ENCODE data around the gene ATP8A1. TPM values are rescaled to one million over a fixed set of nuclear protein-coding genes. Genes with fewer than 3 reads are reported as not detected.

The ATP8A1 gene
- total RNA-seq, 2 donors from 2014 or later, result 12.5 to 25.8 TPM

DNA sequence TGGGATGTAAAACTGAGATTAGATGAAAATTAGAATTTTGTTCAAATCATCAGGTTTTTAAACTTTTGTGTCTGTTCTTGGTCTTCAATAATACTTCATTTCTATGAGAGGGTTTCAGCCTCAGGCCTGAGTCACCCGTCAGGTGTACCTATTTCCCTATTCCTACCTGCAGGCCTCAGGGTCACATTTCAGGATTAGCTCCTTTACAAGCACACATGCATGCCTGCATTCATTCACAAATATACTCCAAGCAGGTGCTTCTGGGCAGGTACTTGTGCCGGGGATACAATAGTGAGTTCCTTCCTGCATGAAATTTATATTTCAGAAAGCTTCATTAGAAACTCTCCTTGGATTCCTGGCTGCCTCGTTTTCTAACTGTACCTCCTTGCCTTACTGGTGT, 144.7 kb downstream of the ATP8A1 start:
- no peaks in the 10 kb centered on the region for H3K36me3 ChIP-seq
- TF ChIP-seq, protein P1, sequence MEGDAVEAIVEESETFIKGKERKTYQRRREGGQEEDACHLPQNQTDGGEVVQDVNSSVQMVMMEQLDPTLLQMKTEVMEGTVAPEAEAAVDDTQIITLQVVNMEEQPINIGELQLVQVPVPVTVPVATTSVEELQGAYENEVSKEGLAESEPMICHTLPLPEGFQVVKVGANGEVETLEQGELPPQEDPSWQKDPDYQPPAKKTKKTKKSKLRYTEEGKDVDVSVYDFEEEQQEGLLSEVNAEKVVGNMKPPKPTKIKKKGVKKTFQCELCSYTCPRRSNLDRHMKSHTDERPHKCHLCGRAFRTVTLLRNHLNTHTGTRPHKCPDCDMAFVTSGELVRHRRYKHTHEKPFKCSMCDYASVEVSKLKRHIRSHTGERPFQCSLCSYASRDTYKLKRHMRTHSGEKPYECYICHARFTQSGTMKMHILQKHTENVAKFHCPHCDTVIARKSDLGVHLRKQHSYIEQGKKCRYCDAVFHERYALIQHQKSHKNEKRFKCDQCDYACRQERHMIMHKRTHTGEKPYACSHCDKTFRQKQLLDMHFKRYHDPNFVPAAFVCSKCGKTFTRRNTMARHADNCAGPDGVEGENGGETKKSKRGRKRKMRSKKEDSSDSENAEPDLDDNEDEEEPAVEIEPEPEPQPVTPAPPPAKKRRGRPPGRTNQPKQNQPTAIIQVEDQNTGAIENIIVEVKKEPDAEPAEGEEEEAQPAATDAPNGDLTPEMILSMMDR (IDR thresholded peaks at IDR 0.05), result no peak
- no peaks in the 10 kb centered on the region for H3K9me3 ChIP-seq
- no peaks in the 10 kb centered on the region for H3K27me3 ChIP-seq
- no peaks in the 10 kb centered on the region for H3K4me1 ChIP-seq
- no peak overlapping the region for H3K4me3 ChIP-seq
- no peak overlapping the region for H3K27ac ChIP-seq
- DNase-seq (ENCODE audit: low spot score), result no peak

DNA sequence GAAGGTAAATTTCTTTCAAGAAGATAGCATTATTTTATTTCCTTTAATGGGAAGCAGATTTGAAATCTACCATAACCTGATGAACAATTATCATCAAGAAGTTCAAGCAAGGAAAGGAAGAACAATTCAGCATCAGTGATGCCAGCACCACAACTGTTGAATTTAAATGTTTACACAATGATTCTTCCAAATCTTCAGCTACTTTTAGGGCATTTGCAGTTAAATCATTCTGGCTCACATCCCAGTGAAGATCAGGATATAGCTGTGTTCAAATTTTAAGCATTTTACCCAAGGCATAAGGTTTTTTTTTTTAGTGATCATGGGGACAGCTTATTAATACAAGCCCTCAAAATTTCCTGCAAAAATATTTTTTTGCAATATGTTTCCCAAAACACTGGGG, 146.7 kb downstream of the ATP8A1 start:
- no peak for DNase-seq (ENCODE audit: low spot score)
- TF ChIP-seq, protein P1 (IDR thresholded peaks at IDR 0.05), result no peak
- no peak overlapping the region for H3K4me3 ChIP-seq

DNA sequence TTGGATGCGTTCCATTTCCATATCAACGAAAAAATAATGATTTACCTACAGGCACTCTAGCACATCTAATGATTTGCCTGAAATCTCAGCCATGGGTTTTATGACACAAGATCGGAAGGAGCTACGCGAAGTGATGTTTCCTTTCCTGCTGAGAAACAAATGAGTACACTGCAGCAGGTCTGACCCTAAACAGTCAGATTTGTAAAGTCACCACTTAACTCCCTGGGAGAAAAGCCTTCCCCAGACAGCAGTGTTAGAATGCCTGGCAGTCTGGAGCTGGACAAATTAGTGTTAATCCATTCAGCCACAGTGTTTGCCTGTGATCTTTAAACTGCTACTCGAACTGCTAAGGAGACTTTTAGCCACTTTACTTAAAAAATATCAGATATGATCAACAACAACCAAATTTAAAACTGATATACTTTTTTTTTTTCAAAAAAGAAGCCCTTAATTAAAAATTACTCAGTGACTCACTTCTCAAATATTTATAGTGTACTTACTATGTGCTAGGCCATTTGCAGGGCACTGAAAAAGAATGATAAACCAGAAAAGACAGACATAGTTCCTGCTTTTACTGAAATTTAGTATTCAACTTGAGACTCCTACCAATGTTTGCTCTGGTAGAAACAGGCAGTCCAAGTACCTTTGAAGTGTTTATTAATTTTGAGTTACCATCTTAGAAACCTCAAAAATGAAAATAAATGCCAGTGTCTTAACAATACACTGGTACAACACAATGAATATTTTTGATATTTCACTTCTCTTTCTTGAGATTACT, 155.1 kb downstream of the ATP8A1 start:
- Histone ChIP-seq H3K4me1 (no peaks in the 10 kb centered on the region), H3K36me3 (peaks cover 8% of the 10 kb centered on the region)

More for the DNA sequence above, 146.7 kb downstream of the ATP8A1 start:
- Histone ChIP-seq H3K4me1 (no peaks in the 10 kb centered on the region), H3K27ac (no peak overlapping the region), H3K36me3 (peaks cover 8% of the 10 kb centered on the region), H3K27me3 (no peaks in the 10 kb centered on the region), H3K9me3 (no peaks in the 10 kb centered on the region)

DNA sequence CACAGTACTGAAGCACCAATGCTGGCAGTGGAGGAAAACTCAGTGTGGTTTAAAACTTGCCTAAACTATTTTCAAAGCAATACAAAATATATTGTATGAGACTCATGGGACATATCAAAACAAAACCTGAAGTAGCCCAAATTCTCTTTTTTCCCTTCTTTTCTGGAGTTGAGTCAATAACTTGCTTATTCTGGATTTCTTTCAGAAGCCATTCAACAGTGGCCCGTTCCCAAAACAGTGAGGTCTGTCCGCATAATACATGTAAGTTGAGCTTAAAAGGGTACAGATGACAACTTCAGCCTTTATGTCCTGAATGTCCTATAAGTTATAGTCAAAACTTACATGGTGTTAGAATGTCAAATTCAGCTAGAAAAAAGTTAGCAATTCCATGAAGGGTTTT, 158.9 kb downstream of the ATP8A1 start:
- Histone ChIP-seq H3K36me3 (no peaks in the 10 kb centered on the region), H3K4me1 (no peaks in the 10 kb centered on the region), H3K27ac (no peak overlapping the region), H3K9me3 (no peaks in the 10 kb centered on the region), H3K27me3 (no peaks in the 10 kb centered on the region), H3K4me3 (no peak overlapping the region)
- no peak for DNase-seq (ENCODE audit: low spot score)
- TF ChIP-seq, protein P1 (IDR thresholded peaks at IDR 0.05), result no peak

More for the DNA sequence above, 155.1 kb downstream of the ATP8A1 start:
- TF ChIP-seq, protein P1 (IDR thresholded peaks at IDR 0.05), result no peak
- no peaks in the 10 kb centered on the region for H3K27me3 ChIP-seq
- no peak for DNase-seq (ENCODE audit: low spot score)
- no peak overlapping the region for H3K4me3 ChIP-seq
- H3K9me3 ChIP-seq, result no peaks in the 10 kb centered on the region
- H3K27ac ChIP-seq, result no peak overlapping the region

DNA sequence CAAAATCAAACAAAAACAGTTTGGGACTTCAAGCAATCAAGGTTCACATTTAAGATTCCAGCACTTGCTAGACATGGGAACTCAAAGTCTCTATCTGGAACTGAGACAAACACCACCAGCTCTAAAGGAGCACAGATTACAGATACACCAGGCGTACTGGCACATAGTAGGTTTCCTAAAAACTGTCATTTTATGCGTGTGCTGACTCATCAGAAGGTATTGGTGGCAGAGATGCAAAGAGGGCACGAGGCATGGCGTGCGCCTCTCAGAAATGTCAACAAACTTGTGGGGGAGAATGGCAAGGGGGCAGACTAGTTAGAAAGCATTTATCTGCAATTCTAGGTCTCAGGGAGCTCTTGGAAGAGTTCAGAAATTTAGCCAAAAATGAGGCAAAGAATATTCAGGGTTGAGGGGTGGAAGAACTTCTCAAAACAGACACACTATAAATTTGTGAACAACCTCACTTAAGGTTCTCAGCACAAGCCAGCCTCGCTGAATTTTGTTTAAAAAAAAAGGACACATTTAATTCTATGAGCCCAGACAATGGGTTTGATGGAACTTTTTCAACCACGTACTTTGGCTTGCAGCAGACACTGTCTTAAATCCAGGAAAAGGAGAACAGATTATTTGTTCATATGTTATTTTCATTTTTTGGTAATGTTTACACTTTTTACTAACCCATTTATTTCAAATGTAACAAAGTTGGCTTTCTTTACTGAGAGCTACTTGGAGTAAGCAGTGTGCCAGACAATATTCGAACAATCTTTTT, 159.6 kb downstream of the ATP8A1 start:
- TF ChIP-seq, protein P1 (IDR thresholded peaks at IDR 0.05), result no peak
- Histone ChIP-seq H3K9me3 (no peaks in the 10 kb centered on the region), H3K4me3 (no peak overlapping the region), H3K27ac (no peak overlapping the region), H3K36me3 (no peaks in the 10 kb centered on the region), H3K4me1 (no peaks in the 10 kb centered on the region), H3K27me3 (no peaks in the 10 kb centered on the region)
- DNase-seq (ENCODE audit: low spot score), result no peak

Measured in right atrium auricular region (tissue), 2 donors.